ENCODE results near the gene KRT6A.

The KRT6A gene

DNA sequence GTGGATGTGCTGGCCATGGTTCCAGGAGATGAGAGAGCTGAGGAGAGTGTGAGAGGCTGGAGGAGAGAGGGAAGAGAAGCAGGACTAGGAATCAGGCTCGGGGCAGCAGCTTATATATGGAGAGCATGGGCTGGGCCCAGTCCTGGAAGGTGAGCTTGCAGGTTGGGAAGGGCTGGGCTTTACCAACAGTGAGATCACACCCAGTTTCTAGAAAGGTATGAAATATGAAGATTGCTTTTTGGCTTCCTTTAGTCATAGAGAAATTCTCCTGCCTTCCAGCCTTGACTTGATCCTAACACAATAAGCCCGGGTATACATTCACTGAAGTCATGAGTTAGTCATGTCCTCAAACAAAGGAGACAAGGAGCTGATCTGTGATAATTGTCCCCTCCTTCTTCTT, at the start of gene KRT6A:
Gene KRT6A (minus strand): TSS at position 86 of the 400 bp plus-strand sequence. CDS start 69 bp downstream, at position 17.
- H3K36me3 Mint-ChIP-seq (ENCODE audit: low read depth) = no peaks in the 10 kb centered on the region
- no peak within 1 kb of the TSS for H3K27ac Mint-ChIP-seq
- H3K27me3 Mint-ChIP-seq (ENCODE audit: low read depth, poor library complexity) = peaks cover 19% of the 10 kb centered on the region
- TF ChIP-seq, protein P1, sequence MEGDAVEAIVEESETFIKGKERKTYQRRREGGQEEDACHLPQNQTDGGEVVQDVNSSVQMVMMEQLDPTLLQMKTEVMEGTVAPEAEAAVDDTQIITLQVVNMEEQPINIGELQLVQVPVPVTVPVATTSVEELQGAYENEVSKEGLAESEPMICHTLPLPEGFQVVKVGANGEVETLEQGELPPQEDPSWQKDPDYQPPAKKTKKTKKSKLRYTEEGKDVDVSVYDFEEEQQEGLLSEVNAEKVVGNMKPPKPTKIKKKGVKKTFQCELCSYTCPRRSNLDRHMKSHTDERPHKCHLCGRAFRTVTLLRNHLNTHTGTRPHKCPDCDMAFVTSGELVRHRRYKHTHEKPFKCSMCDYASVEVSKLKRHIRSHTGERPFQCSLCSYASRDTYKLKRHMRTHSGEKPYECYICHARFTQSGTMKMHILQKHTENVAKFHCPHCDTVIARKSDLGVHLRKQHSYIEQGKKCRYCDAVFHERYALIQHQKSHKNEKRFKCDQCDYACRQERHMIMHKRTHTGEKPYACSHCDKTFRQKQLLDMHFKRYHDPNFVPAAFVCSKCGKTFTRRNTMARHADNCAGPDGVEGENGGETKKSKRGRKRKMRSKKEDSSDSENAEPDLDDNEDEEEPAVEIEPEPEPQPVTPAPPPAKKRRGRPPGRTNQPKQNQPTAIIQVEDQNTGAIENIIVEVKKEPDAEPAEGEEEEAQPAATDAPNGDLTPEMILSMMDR (IDR thresholded peaks at IDR 0.05) = no peak
- peaks cover 28% of the 10 kb centered on the region for H3K4me1 Mint-ChIP-seq
- no peak within 1 kb of the TSS for H3K4me3 Mint-ChIP-seq
- H3K9me3 Mint-ChIP-seq = no peaks in the 10 kb centered on the region
- DNase-seq = no peak

DNA sequence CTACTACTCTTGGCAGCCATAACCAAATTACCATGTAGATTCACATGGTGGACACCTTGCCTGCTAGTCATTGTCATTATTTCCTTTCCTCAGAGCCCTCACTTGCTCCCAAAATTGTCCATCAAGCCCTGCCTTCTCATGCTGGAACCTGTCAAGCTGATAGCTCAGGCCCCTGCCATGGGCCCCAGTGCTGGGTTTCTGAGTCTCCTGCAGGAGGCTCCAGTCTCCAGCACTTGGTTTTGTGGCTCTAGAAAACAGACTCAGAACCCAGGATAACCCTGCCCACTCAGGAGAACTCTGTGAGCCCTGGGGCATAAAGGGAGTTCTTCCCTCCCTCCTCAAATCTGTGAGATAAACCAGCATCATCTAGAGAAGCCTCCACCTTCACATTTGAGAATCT, 49.1 kb upstream of the KRT6A start:
- no peaks in the 10 kb centered on the region for H3K36me3 Mint-ChIP-seq (ENCODE audit: low read depth)
- H3K4me1 Mint-ChIP-seq = peaks cover 39% of the 10 kb centered on the region
- TF ChIP-seq, protein P1 (IDR thresholded peaks at IDR 0.05) = no peak
- DNase-seq = no peak
- H3K9me3 Mint-ChIP-seq = no peaks in the 10 kb centered on the region
- no peak overlapping the region for H3K4me3 Mint-ChIP-seq
- H3K27ac Mint-ChIP-seq = no peak overlapping the region
- H3K27me3 Mint-ChIP-seq (ENCODE audit: low read depth, poor library complexity) = no peaks in the 10 kb centered on the region

GRCh38 chr12:52541709-52542108, 48.7 kb upstream of the KRT6A start:
- H3K9me3 Mint-ChIP-seq = no peaks in the 10 kb centered on the region
- H3K4me1 Mint-ChIP-seq = peaks cover 39% of the 10 kb centered on the region
- H3K27me3 Mint-ChIP-seq (ENCODE audit: low read depth, poor library complexity) = no peaks in the 10 kb centered on the region
- DNase-seq = no peak
- H3K36me3 Mint-ChIP-seq (ENCODE audit: low read depth) = no peaks in the 10 kb centered on the region
- no peak overlapping the region for H3K4me3 Mint-ChIP-seq
- no peak overlapping the region for H3K27ac Mint-ChIP-seq
- TF ChIP-seq, protein P1 (IDR thresholded peaks at IDR 0.05) = no peak

DNA sequence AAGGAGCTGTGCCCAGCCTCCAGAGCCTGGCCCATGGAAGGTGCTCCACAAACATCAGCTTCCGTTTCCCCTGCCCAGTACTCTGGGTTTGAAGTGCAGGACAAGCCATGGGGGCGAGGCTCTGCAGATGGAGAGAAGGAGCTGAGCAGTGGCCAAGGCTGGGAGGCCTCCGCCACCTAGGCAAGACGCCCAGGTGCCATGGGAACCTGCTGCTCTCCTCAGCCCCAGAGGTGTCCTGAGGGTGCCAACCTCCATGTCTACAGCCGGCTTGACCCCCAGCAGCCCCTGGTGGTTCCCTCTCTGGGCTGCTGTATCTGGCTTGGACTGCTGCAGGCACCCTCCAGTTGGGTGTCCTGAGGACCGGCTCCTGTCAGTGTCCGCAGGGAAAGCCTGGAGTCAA, 47.5 kb upstream of the KRT6A start:
- Mint-ChIP-seq H3K4me1 (peaks cover 39% of the 10 kb centered on the region), H3K4me3 (no peak overlapping the region), H3K9me3 (no peaks in the 10 kb centered on the region), H3K27me3 (ENCODE audit: low read depth, poor library complexity) (no peaks in the 10 kb centered on the region), H3K36me3 (ENCODE audit: low read depth) (no peaks in the 10 kb centered on the region), H3K27ac (no peak overlapping the region)
- no peak for DNase-seq
- TF ChIP-seq, protein P1 (IDR thresholded peaks at IDR 0.05) = no peak

DNA sequence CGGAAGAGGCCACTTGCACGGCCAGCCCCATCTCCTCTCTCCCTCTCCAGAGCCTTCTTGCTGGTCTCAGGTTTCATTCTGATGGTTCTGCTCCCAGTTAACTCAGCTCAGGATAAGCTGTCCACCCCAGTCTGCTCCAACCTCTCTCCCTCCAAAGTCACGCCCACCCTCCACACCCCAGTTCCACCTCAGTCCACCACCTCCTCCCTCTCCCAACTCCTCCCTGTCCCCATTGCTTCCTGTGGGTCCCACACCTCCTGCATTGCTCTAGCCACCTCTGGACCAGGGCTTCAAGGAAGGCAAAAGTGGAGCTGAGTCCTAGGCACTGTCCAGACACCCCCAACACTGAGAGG, 46.7 kb upstream of the KRT6A start:
- Mint-ChIP-seq H3K27me3 (ENCODE audit: low read depth, poor library complexity) (no peaks in the 10 kb centered on the region), H3K27ac (no peak overlapping the region), H3K36me3 (ENCODE audit: low read depth) (no peaks in the 10 kb centered on the region), H3K4me3 (no peak overlapping the region), H3K4me1 (peaks cover 35% of the 10 kb centered on the region), H3K9me3 (no peaks in the 10 kb centered on the region)
- TF ChIP-seq, protein P1 (IDR thresholded peaks at IDR 0.05) = no peak
- no peak for DNase-seq

- TF ChIP-seq, protein P1 (IDR thresholded peaks at IDR 0.05) = no peak
Measured at GRCh38 chr12:52539083-52539820, 46.2 kb upstream of the KRT6A start.

More at GRCh38 chr12:52539083-52539820, 46.2 kb upstream of the KRT6A start:
- Mint-ChIP-seq H3K27ac (no peak overlapping the region), H3K36me3 (ENCODE audit: low read depth) (no peaks in the 10 kb centered on the region), H3K9me3 (no peaks in the 10 kb centered on the region), H3K4me3 (no peak overlapping the region), H3K4me1 (peaks cover 34% of the 10 kb centered on the region), H3K27me3 (ENCODE audit: low read depth, poor library complexity) (no peaks in the 10 kb centered on the region)
- no peak for DNase-seq
